ENCODE results near the gene LBR.

DNA sequence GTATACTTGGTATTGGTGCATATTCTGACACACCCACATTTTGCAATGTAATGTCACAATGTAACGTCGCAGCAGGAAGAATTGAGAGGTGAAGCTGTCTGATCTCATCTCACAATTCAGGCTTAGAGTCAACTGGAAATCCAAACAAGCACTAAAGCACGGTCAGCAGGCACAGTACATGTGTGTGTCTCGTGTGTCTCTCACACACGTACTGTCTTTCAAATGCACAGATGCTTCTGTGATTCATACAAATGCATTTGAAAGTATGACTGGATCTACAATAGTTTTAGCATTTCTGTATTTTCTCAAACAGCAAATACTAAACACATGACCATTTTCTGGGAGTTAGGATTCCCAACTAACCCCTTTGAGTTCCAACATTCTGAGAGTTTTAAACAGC is 26.9 kb downstream of the LBR start:
- TF ChIP-seq FOXA1 (IDR thresholded peaks at IDR 0.05) (no peak), SP1 (IDR thresholded peaks at IDR 0.05) (no peak), ARNT (IDR thresholded peaks at IDR 0.05) (no peak), TARDBP (IDR thresholded peaks at IDR 0.05) (no peak), SUZ12 (IDR thresholded peaks at IDR 0.05) (no peak), L3MBTL2 (conservative IDR thresholded peaks at IDR 0.05) (no peak), FOXK2 (IDR thresholded peaks at IDR 0.05) (no peak), NFRKB (IDR thresholded peaks at IDR 0.05) (no peak)
- TF ChIP-seq, protein P1, sequence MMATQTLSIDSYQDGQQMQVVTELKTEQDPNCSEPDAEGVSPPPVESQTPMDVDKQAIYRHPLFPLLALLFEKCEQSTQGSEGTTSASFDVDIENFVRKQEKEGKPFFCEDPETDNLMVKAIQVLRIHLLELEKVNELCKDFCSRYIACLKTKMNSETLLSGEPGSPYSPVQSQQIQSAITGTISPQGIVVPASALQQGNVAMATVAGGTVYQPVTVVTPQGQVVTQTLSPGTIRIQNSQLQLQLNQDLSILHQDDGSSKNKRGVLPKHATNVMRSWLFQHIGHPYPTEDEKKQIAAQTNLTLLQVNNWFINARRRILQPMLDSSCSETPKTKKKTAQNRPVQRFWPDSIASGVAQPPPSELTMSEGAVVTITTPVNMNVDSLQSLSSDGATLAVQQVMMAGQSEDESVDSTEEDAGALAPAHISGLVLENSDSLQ (IDR thresholded peaks at IDR 0.05), result no peak

All from HEK293T (cell line).